Endothelial cell of umbilical vein (primary cell): ENCODE data around the gene RASA2. TPM values are rescaled to one million over a fixed set of nuclear protein-coding genes. Genes with fewer than 3 reads are reported as not detected.

Experiments used
- BruUV-seq: library from RNA; stranded (reverse); fragments of 400-500 nt; replicated peaks from 2 replicates; lab custom pipeline; 2021; lab: Mats Ljungman, UMichigan
- CTCF ChIA-PET: fragments of 300-600, 350-600 bp; sonication (Branson Sonifier 250); formaldehyde crosslinking; loops from one replicate; lab custom pipeline; 2021; ENCODE audit warnings: antibody characterized with exemption, inconsistent platforms; lab: Charles Lee
- POLR2A ChIA-PET: fragments of 300-600, 350-600 bp; sonication (Branson Sonifier 250); formaldehyde crosslinking; loops from one replicate; lab custom pipeline; 2021; ENCODE audit warnings: antibody characterized with exemption, inconsistent platforms; lab: Charles Lee
- DNase-seq: peaks from one replicate; pipeline ENCODE4 v3.0.0-alpha.2; 2011; ENCODE audit warnings: low read depth, low spot score
- FAIRE-seq: peaks from 2 replicates; lab custom pipeline; 2011; peaks lifted over from hg19 to GRCh38; lab: Jason Lieb, UNC
- H2AFZ ChIP-seq: 2 replicates; pipeline ENCODE4 v1.6.0; 2012; ENCODE audit warnings: low read depth, low read length, control low read depth, inconsistent platforms
- H3K27ac ChIP-seq: 2 replicates; pipeline ENCODE4 v1.5.1; 2011; ENCODE audit warnings: low read depth, mild to moderate bottlenecking, control low read depth, low read length, moderate library complexity; ENCODE audit not compliant: insufficient read depth
- H3K27me3 ChIP-seq, 2 experiments: 2 replicates each; pipeline versions ENCODE4 v1.6.0 to v1.6.1; 2011; ENCODE audit warnings: low read length in 2 of 2, mixed read lengths in 1 of 2; ENCODE audit not compliant: control insufficient read depth in 2 of 2, insufficient read depth in 2 of 2
- H3K36me3 ChIP-seq, 2 experiments: 2 replicates in 1 of 2; 3 replicates in 1 of 2; pipeline ENCODE4 v1.5.1; 2011; ENCODE audit warnings: low read length in 2 of 2, mild to moderate bottlenecking in 1 of 2, moderate library complexity in 1 of 2; ENCODE audit not compliant: control insufficient read depth in 2 of 2, insufficient read depth in 2 of 2; ENCODE audit errors: extremely low read depth in 1 of 2
- H3K4me1 ChIP-seq: 3 replicates; pipeline ENCODE4 v1.5.1; 2011; ENCODE audit warnings: mild to moderate bottlenecking, low read length; ENCODE audit not compliant: control insufficient read depth, insufficient read depth; ENCODE audit errors: extremely low read depth
- H3K4me2 ChIP-seq: 2 replicates; pipeline ENCODE4 v1.6.1; 2011; ENCODE audit warnings: low read length, control low read depth, mixed read lengths; ENCODE audit not compliant: insufficient read depth
- H3K4me3 ChIP-seq, 3 experiments: fragments of 200-600 bp in 1 of 3; sonication (generic), shearing (Covaris generic) in 1 of 3; replicated peaks in 1 of 3; 2 replicates each; pipeline ENCODE4 v1.5.1; 2011 to 2016; ENCODE audit warnings: control low read depth in 3 of 3, low read length in 3 of 3, mild to moderate bottlenecking in 2 of 3, inconsistent platforms in 1 of 3, low read depth in 1 of 3, moderate library complexity in 1 of 3; ENCODE audit not compliant: insufficient read depth in 1 of 3
- H3K79me2 ChIP-seq: 2 replicates; pipeline ENCODE4 v1.6.0; 2012; ENCODE audit warnings: low read length, inconsistent platforms; ENCODE audit not compliant: control insufficient read depth, insufficient read depth
- H3K9ac ChIP-seq: replicated peaks from 2 replicates; pipeline ENCODE3; 2011; ENCODE audit warnings: low read length, control low read depth; ENCODE audit not compliant: insufficient read depth; ENCODE audit errors: extremely low read depth
- H3K9me1 ChIP-seq: replicated peaks from 3 replicates; pipeline ENCODE4 v1.6.0; 2011; ENCODE audit warnings: mild to moderate bottlenecking, low read length; ENCODE audit not compliant: control insufficient read depth, insufficient read depth; ENCODE audit errors: extremely low read depth
- H3K9me3 ChIP-seq: replicated peaks from 2 replicates; pipeline ENCODE4 v1.5.1; 2012; ENCODE audit warnings: low read length, inconsistent platforms; ENCODE audit not compliant: control insufficient read depth, insufficient read depth
- H4K20me1 ChIP-seq: replicated peaks from 2 replicates; pipeline ENCODE3; 2011; ENCODE audit warnings: mild to moderate bottlenecking, low read length; ENCODE audit not compliant: control insufficient read depth, insufficient read depth; ENCODE audit errors: extremely low read depth
- CTCF ChIP-seq, 2 donors: IDR thresholded peaks; 1 replicate in 1 of 2; 2 replicates in 1 of 2; pipeline ENCODE4 v1.5.1; 2011; ENCODE audit warnings: low read length in 2 of 2, mild to moderate bottlenecking in 2 of 2, moderate library complexity in 2 of 2, control low read depth in 1 of 2, inconsistent platforms in 1 of 2, low read depth in 1 of 2; ENCODE audit not compliant: insufficient read depth in 1 of 2; ENCODE audit errors: extremely low read depth in 1 of 2
- EZH2 ChIP-seq: IDR thresholded peaks from 2 replicates; pipeline ENCODE4 v1.6.1; 2012; ENCODE audit warnings: borderline replicate concordance, low read depth, mild to moderate bottlenecking, moderate library complexity, low read length, inconsistent platforms; ENCODE audit not compliant: severe bottlenecking
- FOS ChIP-seq: IDR thresholded peaks from 2 replicates; pipeline ENCODE4 v1.6.1; 2011; ENCODE audit warnings: mild to moderate bottlenecking, low read length, moderate library complexity, borderline replicate concordance; ENCODE audit not compliant: insufficient read depth
- GATA2 ChIP-seq: IDR thresholded peaks from 2 replicates; pipeline ENCODE4 v1.7.0; 2011; ENCODE audit warnings: low read depth, mild to moderate bottlenecking, moderate library complexity, mixed read lengths, low read length; ENCODE audit not compliant: insufficient read length, insufficient read depth
- JUN ChIP-seq: IDR thresholded peaks from 2 replicates; pipeline ENCODE4 v1.6.1; 2011; ENCODE audit warnings: borderline replicate concordance, low read depth; ENCODE audit not compliant: insufficient read length, insufficient read depth
- MAX ChIP-seq: IDR thresholded peaks from 2 replicates; pipeline ENCODE4 v1.6.1; 2011; ENCODE audit not compliant: insufficient read depth, insufficient read length
- MYC ChIP-seq: IDR thresholded peaks from one replicate; pipeline ENCODE4 v1.6.1; 2011; ENCODE audit warnings: mild to moderate bottlenecking, low read depth, low read length
- POLR2A ChIP-seq: IDR thresholded peaks from 2 replicates; pipeline ENCODE4 v1.6.1; 2012; ENCODE audit warnings: low read depth, mild to moderate bottlenecking, control low read depth, low read length
- POLR2AphosphoS5 ChIP-seq: IDR thresholded peaks from 2 replicates; pipeline ENCODE4 v1.6.1; 2012; ENCODE audit warnings: low read depth, mild to moderate bottlenecking, control low read depth, low read length, moderate library complexity; ENCODE audit not compliant: insufficient read depth
- dilution Hi-C: fragments of 300-500 bp; cut with MboI; formaldehyde crosslinking; loops from one replicate; pipeline ENCODE4 v1.15.0; 2019; ENCODE audit warnings: low sequenced_read_pairs; ENCODE audit not compliant: extremely low pct_ligation_motif_present
- intact Hi-C: fragments of 100-400 bp; cut with micrococcal nuclease; formaldehyde crosslinking; loops from one replicate; pipeline ENCODE4 v1.10.0; 2022
- polyA plus RNA-seq, 4 experiments: library from polyadenylated mRNA; depleted of rRNA in 3 of 4; stranded (reverse) in 3 of 4; unstranded in 1 of 4; fragments of >200 nt; gene quantifications; 2 replicates each; pipeline versions ENCODE4 v1.2.1 to v1.2.3, GENCODE V29; 2011 to 2012; ENCODE audit warnings: missing spikeins in 1 of 4
- total RNA-seq: library from RNA; stranded (reverse); gene quantifications from 2 replicates; pipeline ENCODE4 v1.2.3, GENCODE V29; 2021

Gene RASA2
- total and polyA plus RNA-seq, 2 donors (not counting 3 experiments of a cell fraction or from before 2014, with no cell fraction given), result 3.1 to 20.2 TPM

- dilution Hi-C loops, result no loop called here
- POLR2A ChIA-PET, result no interaction called here
- Histone ChIP-seq H2AFZ (no peak overlapping the region), H3K9me1 (no peaks in the 10 kb centered on the region), H3K4me1 (peaks cover 21% of the 10 kb centered on the region), H3K9me3 (no peaks in the 10 kb centered on the region), H3K4me3 (no peak overlapping the region), H4K20me1 (no peaks in the 10 kb centered on the region), H3K9ac (no peak overlapping the region), H3K4me2 (no peak overlapping the region), H3K36me3 (peaks cover 31 to 33% of the 10 kb centered on the region in 2 experiments), H3K79me2 (peaks cover 27% of the 10 kb centered on the region), H3K27ac (no peak overlapping the region), H3K27me3 (no peaks in the 10 kb centered on the region)
- BruUV-seq, result no TSS peak
- TF ChIP-seq GATA2 (no peak), MAX (no peak), POLR2AphosphoS5 (no peak), CTCF (IDR thresholded peaks at IDR 0.05; ENCODE audit: extremely low read depth in 1 of 2, insufficient read depth in 1 of 2, low read depth in 1 of 2, low read length in 2 of 2) (no peak), EZH2 (no peak), MYC (no peak), JUN (no peak), POLR2A (no peak), FOS (no peak)
- no peak for FAIRE-seq
- CTCF ChIA-PET, result interaction anchor here (0.7 to 1.4 kb wide), 4 partner anchors 9 to 79 kb away, joined by 3 to 9 read pairs (median 4); no protein-coding TSS in a partner anchor
- intact Hi-C loops, result no loop called here
- DNase-seq, result no peak
Measured at GRCh38 chr3:141445990-141446389, 40.8 kb upstream of the RASA2 start.
